Posterior cingulate gyrus (tissue), 11 donors: ENCODE results near the gene LSM7.

Source experiments
- DNase-seq, 10 donors: peaks; one replicate each; pipeline versions ENCODE4 v3.0.0 to v3.0.0-alpha.2; 2020 to 2021; ENCODE audit warnings: mixed read lengths in 3 of 10
- intact Hi-C: fragments of 100-400 bp; cut with DNase I; formaldehyde crosslinking; loops from one replicate; pipeline ENCODE4 v1.15.1; 2023

Gene LSM7

GRCh38 chr19:2328401-2329148 is at the start of gene LSM7, which contains the start of gene SPPL2B:
LSM7 (minus strand) TSS chr19:2328586; CDS start chr19:2328566, 20 bp downstream.
SPPL2B (plus strand) TSS chr19:2328684; CDS start chr19:2328710, 26 bp downstream.
- intact Hi-C loops: no loop called here
- DNase-seq: peak; percentile 85 to 98 (median 90)

GRCh38 chr19:2376784-2377519 is 48.6 kb upstream of the LSM7 start:
- intact Hi-C loops: no loop called here
- DNase-seq: no peak

GRCh38 chr19:2375353-2376121 is 47.2 kb upstream of the LSM7 start:
- intact Hi-C loops: no loop called here
- no peak for DNase-seq

DNA sequence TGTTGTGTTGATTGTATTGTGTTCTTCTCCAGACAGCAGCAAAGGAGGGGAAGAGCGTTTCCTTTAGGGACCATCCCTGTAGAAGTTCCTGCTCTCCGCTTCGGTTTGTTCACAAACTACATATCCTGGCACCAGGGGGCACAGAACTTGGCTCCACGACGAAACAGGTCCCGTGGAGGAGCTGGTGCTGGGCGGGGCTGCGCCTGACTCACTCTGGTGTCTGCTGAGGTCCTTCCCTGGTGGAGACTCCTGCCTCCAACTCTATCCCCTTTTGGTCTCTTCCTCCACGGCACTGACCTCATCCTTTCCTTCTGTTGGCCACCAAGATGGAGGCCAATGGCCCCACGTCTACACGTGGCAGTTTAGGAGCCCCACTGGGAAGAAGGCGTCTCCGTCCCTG is 46.4 kb upstream of the LSM7 start:
- intact Hi-C loops: no loop called here
- no peak for DNase-seq

DNA sequence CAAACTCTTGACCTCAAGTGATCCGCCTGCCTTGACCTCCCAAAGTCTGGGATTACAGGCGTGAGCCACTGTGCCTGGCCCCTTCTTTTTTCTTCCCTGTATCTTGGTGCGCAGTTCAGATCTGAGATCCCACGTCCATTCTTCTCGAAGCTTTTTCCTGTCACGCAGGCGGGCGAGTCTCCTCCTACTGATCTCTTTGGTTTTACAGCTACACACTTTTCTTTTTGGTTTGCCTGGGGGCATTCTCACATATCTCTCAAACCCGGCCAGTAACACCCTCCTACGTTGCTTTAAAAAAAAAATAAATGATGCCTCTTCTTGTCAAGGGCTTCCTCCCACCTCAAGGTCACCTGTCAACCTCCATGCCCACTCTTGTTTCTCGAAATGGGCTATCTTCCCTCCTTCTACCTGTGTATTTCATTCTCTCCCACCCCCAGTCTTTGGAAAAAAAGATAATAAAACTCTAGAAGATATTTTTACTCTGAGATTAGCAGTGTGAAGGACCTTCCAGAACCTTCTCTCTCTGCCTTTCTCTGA is 43.8 kb upstream of the LSM7 start:
- DNase-seq: no peak
- intact Hi-C loops: no loop called here

- DNase-seq: peak in 1 of 10 donors; percentile 80
These were observed 43.3 kb upstream of the LSM7 start for GRCh38 chr19:2371656-2372055.

GRCh38 chr19:2365201-2365970 is 37.0 kb upstream of the LSM7 start:
- DNase-seq: peak in 1 of 10 donors; percentile 3
- intact Hi-C loops: no loop called here

More at GRCh38 chr19:2371656-2372055, 43.3 kb upstream of the LSM7 start:
- intact Hi-C loops: no loop called here

- peak in 1 of 10 donors; percentile 75 for DNase-seq
- intact Hi-C loops: no loop called here
These were observed 35.0 kb upstream of the LSM7 start for GRCh38 chr19:2363419-2363818.

- intact Hi-C loops: no loop called here
These were observed 34.5 kb upstream of the LSM7 start for GRCh38 chr19:2362970-2363300.

GRCh38 chr19:2362046-2362969 is 33.9 kb upstream of the LSM7 start:
- intact Hi-C loops: no loop called here

More at GRCh38 chr19:2362970-2363300, 34.5 kb upstream of the LSM7 start:
- DNase-seq: peak in 2 of 10 donors; percentile 49 to 64

DNA sequence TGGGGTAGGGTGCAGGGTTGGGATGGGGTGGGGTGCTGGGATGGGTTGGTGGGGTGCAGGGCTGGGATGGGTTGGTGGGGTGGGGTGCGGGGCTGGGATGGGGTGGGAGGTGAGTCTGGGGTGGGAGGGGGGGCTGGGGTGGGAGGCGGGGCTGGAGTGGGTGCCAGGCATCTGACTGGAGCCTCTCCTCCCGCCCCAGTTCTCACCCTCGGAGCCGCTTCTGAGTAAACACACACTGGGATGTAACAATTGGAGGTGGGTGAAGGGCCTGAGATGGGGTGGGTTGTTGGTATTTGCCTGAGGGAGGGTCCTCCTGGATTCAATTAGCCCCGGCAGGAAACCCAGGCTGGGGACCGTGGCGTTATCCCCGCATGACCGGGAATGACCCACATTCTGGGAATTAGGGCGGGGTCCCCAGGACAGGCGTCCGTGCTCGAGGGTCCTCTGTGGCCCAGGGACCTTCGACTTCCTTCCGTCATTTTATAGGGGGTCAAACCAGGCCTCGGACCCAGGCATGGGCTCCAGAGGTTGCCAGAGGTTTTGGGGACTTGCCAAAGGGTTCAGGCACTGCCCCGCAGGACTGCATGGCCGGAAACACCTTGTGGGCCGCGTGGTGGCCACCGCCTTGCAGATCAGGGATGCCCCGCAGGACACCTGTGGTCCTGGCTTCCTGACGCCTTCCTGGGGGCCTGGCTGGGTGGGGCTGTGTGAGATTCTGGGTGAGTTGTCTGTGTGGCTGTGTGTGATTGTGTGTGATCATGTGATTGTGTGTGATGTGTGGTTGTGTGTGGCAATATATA is 33.1 kb upstream of the LSM7 start:
- intact Hi-C loops: no loop called here
- peak in 2 of 10 donors; percentile 69 to 70 for DNase-seq

More at GRCh38 chr19:2362046-2362969, 33.9 kb upstream of the LSM7 start:
- no peak for DNase-seq

GRCh38 chr19:2360833-2361232 is 32.4 kb upstream of the LSM7 start:
- intact Hi-C loops: no loop called here
- DNase-seq: peak in 1 of 10 donors; percentile 45

DNA sequence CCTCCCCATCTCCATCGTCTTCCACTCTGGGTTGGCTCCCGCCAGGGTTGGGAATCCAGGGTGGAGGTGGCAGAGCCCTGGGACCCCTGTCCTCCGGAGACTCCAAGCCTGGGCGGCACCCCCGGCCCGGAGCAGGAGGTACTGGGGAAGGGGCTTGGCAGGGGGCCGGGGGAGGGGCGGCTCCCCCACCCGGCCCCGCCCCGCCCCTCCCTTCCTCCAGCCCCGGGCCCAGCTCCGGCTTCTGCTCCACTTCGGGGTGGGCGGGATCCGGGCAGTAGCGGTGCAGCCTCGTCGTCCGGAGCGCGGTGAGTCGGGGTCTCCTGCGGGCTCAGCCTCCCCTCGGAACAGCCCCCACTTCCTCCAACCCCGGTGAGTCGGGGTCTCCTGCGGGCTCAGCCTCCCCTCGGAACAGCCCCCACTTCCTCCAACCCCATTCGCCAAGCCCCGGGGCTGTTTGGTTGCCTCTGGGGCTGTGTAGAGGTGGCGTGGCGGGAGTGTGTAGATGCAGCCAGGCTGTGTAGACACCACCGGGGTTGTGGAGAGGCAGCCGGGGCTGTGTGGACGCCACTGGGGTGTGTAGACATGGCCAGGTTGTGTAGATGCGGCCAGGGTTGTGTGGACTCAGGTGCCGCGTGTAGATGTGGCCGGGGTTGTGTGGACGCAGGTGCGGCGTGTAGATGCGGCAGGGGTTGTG is 31.8 kb upstream of the LSM7 start, which contains the start of gene TMPRSS9:
TSS of gene TMPRSS9 (plus strand) at position 274 of the 694 bp plus-strand sequence. CDS start 29,521 bp downstream, outside the sequence.
- no peak for DNase-seq
- intact Hi-C loops: no loop called here

- intact Hi-C loops: no loop called here
- peak in 1 of 10 donors; percentile 62 for DNase-seq
These were observed 30.3 kb upstream of the LSM7 start for GRCh38 chr19:2358548-2359173.

GRCh38 chr19:2357279-2358206 is 29.2 kb upstream of the LSM7 start:
- DNase-seq: no peak
- intact Hi-C loops: no loop called here
